ENCODE data around the gene IDH3A. TPM values are rescaled to one million over a fixed set of nuclear protein-coding genes. Genes with fewer than 3 reads are reported as not detected.

IDH3A gene
- total RNA-seq, 1 donor from 2014 or later, result 78.3 TPM

- intact Hi-C loops (cut with DNase I), result no loop called here
- H3K27ac ChIP-seq, result peak overlapping the region; percentile 53
- DNase-seq (peak; percentile 46), ATAC-seq (peak; percentile 19 to 38)
- TF ChIP-seq CTCF (IDR thresholded peaks at IDR 0.05), result no peak
- no peaks in the 10 kb centered on the region for H3K36me3 ChIP-seq
- H3K9me3 ChIP-seq, result no peaks in the 10 kb centered on the region
- peaks cover 25% of the 10 kb centered on the region for H3K4me1 ChIP-seq
- no peak overlapping the region for H3K4me3 ChIP-seq
- H3K27me3 ChIP-seq (ENCODE audit: low read depth), result no peaks in the 10 kb centered on the region
Measured at GRCh38 chr15:78103406-78104118, 45.6 kb upstream of the IDH3A start.

GRCh38 chr15:78104119-78104479 is 45.1 kb upstream of the IDH3A start:
- DNase-seq, result no peak
- no peak overlapping the region for H3K27ac ChIP-seq
- no peak overlapping the region for H3K4me3 ChIP-seq
- ATAC-seq, result peak in 1 of 2 donors; percentile 3
- peaks cover 25% of the 10 kb centered on the region for H3K4me1 ChIP-seq
- intact Hi-C loops (cut with DNase I), result no loop called here
- TF ChIP-seq CTCF (IDR thresholded peaks at IDR 0.05), result no peak
- H3K9me3 ChIP-seq, result no peaks in the 10 kb centered on the region
- H3K36me3 ChIP-seq, result no peaks in the 10 kb centered on the region
- no peaks in the 10 kb centered on the region for H3K27me3 ChIP-seq (ENCODE audit: low read depth)

GRCh38 chr15:78104566-78105475 is 44.3 kb upstream of the IDH3A start:
- Histone ChIP-seq H3K36me3 (no peaks in the 10 kb centered on the region), H3K9me3 (no peaks in the 10 kb centered on the region), H3K4me3 (no peak overlapping the region), H3K27ac (no peak overlapping the region), H3K27me3 (ENCODE audit: low read depth) (no peaks in the 10 kb centered on the region), H3K4me1 (peaks cover 25% of the 10 kb centered on the region)
- intact Hi-C loops (cut with DNase I), result loop anchor here (5.0 kb wide), 1 partner anchor 138 kb away; no protein-coding TSS in a partner anchor
- ATAC-seq (no peak), DNase-seq (no peak)
- no peak for TF ChIP-seq CTCF (IDR thresholded peaks at IDR 0.05)

DNA sequence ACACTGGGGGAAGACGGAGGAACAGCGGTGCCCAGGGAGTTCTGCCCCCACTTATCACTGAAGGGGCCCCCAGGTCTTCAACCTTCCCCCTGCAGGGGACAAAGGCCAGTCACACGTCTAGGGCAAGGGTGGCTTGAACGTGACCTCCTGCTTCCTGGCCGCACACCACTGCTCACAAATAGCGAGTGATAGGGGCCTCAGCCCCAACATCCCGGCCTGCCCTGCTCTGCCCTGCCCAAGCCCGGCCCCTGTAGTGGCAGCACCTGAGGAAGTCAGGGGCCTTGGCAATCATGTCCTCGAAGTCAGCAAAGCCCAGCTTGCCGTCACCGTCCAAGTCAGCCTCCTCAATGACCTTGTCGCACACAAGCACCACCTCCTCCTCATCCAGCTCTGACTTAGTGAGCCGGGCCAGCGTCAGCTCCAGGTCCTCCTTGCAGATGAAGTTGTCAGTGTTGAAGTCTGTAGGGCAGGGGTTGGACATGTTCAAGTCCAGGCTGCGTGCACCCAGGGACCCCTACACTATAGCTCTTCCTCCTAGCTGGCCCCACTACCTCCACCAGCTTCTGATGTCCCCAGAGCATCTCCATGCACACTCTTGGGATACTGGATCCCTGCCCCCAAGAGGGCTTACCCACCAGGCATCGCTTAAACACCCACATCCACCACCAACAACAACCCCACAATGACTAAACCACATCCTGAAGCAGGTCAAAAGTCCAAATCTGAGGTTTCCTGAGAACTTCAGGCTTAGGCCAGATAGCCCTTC is 43.5 kb upstream of the IDH3A start:
- Histone ChIP-seq H3K4me1 (peaks cover 25% of the 10 kb centered on the region), H3K36me3 (no peaks in the 10 kb centered on the region), H3K9me3 (no peaks in the 10 kb centered on the region), H3K27me3 (ENCODE audit: low read depth) (no peaks in the 10 kb centered on the region), H3K27ac (no peak overlapping the region), H3K4me3 (no peak overlapping the region)
- intact Hi-C loops (cut with DNase I), result loop anchor here (5.0 kb wide), 1 partner anchor 138 kb away; no protein-coding TSS in a partner anchor
- ATAC-seq (no peak), DNase-seq (no peak)
- TF ChIP-seq CTCF (IDR thresholded peaks at IDR 0.05), result no peak

GRCh38 chr15:78107471-78107870 is 41.7 kb upstream of the IDH3A start:
- H3K4me1 ChIP-seq, result peaks cover 25% of the 10 kb centered on the region
- no peak overlapping the region for H3K4me3 ChIP-seq
- DNase-seq (peak; percentile 40), ATAC-seq (no peak)
- no peaks in the 10 kb centered on the region for H3K36me3 ChIP-seq
- no peaks in the 10 kb centered on the region for H3K9me3 ChIP-seq
- no peak for TF ChIP-seq CTCF (IDR thresholded peaks at IDR 0.05)
- intact Hi-C loops (cut with DNase I), result loop anchor here (5.0 kb wide), 1 partner anchor 140 kb away; no protein-coding TSS in a partner anchor
- no peak overlapping the region for H3K27ac ChIP-seq
- no peaks in the 10 kb centered on the region for H3K27me3 ChIP-seq (ENCODE audit: low read depth)
